ENCODE results near the gene DNASE1.

DNA sequence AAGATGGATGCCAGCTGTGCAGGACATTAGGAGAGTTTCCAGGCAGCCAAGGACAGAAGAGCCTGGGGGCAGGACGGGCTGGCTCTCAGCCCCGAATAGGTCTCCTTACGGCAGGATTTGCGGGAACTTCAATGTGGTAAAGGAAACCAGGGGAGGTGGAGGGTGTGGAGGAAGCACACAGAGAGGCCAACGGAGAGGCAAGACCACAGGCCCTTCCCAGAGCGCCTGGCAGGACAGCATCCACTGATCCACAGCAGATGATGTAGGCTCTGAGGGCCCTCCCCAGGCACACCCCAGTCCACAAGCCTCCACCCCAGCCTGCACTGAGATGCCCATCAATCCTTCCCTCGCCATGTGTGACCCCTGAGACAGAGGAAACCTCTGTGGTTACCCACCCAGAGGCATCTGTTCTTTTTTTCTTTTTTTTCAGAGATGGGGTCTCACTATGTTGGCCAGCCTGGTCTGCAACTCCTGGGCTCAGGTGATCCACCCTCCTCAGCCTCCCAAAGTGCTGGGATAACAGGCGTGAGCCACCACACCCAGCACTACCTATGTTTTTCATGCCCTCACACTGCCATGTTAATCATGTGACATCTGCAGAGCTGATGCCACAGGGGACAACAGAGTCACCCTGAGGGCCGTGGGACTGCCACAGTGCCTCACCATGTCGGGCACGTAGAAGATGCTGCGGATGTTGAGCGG lies 19.3 kb downstream of the DNASE1 start:
- TF ChIP-seq, protein P1, sequence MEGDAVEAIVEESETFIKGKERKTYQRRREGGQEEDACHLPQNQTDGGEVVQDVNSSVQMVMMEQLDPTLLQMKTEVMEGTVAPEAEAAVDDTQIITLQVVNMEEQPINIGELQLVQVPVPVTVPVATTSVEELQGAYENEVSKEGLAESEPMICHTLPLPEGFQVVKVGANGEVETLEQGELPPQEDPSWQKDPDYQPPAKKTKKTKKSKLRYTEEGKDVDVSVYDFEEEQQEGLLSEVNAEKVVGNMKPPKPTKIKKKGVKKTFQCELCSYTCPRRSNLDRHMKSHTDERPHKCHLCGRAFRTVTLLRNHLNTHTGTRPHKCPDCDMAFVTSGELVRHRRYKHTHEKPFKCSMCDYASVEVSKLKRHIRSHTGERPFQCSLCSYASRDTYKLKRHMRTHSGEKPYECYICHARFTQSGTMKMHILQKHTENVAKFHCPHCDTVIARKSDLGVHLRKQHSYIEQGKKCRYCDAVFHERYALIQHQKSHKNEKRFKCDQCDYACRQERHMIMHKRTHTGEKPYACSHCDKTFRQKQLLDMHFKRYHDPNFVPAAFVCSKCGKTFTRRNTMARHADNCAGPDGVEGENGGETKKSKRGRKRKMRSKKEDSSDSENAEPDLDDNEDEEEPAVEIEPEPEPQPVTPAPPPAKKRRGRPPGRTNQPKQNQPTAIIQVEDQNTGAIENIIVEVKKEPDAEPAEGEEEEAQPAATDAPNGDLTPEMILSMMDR (IDR thresholded peaks at IDR 0.05; ENCODE audit: poor library complexity, severe bottlenecking): no peak
- TF ChIP-seq POLR2AphosphoS5 (IDR thresholded peaks at IDR 0.05) (peak; percentile 0), EZH2 (IDR thresholded peaks at IDR 0.05; ENCODE audit: borderline replicate concordance, insufficient read depth, low read length, poor library complexity, severe bottlenecking) (no peak), RAD21 (conservative IDR thresholded peaks at IDR 0.05) (no peak), MXI1 (conservative IDR thresholded peaks at IDR 0.05; ENCODE audit: poor library complexity, severe bottlenecking) (no peak)

All from neural cell (in vitro differentiated cells).